GM19452 (cell line): ENCODE results near the gene TYROBP.
"Not testable (repeated sequence)": the region's sequence is repeated elsewhere in the genome, so short reads cannot be mapped to it uniquely, and the experiment has no call there.

Experiments
- ATAC-seq: cut with Tn5 transposase; IDR thresholded peaks from one replicate; pipeline ENCODE4 v1.9.1; 2021; ENCODE audit not compliant: unreplicated experiment

Gene TYROBP

DNA sequence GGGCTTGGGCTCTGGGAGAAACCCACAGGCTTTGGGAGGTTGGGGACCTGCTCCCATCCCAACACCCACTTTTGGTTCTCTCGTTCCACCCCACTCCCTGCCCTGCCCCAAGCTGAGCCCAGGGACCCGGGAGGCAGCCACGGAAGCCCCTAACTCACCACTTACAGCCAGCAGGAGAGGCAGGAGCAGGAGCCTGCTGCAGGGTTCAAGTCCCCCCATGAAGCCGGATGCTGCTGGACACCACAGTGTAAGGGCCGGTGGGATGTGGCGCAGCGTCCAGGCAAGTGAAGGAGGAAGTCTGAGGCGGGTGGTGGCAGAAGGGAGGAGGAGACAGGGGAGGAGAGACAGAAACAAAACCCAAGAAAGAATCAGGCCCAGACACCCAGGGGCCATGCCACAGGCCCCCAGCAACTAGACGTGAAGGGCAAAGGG is at the start of gene TYROBP:
Gene TYROBP (minus strand): TSS at position 286 of the 432 bp plus-strand sequence. CDS start 67 bp downstream, at position 219.
- ATAC-seq: no peak

DNA sequence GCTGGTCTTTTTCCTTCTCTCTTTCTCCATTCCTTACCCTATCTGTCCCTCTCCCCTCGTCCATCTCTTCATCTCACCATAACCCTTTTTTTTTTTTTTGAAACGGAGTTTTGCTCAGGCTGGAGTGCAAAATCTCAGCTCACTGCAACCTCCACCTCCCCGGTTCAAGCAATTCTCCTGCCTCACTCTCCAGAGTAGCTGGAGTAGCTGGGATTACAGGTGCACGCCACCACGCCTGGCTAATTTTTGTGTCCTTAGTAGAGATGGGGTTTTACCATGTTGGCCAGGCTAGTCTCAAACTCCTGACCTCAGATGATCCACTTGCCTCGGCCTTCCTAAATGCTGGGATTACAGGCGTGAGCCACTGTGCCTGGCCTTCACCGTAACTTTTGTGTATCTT is 49.3 kb upstream of the TYROBP start:
- ATAC-seq: not testable (repeated sequence)

DNA sequence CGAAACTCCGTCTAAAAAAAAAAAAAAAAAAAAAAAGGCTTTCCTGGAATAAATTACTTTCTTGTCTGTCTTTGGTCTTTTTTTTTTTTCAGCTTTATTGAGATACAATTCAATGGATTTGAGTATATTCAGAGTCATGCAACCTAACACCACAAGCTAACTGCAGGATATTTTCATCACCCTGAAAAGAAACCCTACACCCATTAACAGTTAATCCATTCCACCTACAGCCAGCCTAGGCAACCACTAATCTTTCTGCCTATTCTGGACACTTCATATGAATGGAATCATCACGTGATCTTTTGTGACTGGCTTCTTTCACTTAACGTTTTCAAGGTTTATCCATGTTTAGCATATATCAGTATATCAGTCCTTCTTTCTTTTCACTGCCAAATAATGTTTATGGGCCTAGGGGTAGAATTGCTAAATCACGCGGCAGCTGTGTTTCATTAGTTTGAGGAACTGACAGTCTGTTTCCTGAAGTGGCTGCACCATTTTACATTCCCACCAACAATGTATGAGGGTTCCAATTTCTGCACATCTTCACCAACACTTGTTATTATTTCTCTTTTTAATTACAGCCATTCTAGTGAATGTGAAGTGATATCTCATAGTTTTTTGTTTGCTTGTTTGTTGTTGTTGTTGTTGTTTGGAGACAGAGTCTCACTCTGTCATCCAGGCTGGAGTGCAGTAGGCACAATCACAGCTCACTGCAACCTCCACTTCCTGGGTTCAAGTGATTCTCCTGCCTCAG is 48.0 kb upstream of the TYROBP start:
- no peak for ATAC-seq

DNA sequence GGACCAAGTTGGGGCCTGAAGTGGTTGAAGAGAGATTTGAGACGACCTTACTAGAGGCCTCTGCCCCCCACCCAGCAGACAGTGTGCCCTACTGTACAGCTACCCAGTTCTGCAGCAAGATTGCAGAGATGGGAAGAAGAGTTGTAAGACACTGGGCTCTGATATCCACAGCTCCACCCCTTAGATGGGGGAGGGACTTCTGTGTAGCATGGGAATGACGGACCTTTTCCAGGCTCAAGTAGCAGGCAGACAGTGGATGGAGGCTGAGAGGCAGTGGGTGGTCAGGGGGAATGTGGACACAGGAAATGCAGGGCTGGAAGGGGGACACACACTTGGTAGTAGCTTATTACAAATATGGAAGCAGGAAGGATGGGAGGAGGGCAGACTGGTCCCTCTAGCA is 41.0 kb upstream of the TYROBP start:
- no peak for ATAC-seq

DNA sequence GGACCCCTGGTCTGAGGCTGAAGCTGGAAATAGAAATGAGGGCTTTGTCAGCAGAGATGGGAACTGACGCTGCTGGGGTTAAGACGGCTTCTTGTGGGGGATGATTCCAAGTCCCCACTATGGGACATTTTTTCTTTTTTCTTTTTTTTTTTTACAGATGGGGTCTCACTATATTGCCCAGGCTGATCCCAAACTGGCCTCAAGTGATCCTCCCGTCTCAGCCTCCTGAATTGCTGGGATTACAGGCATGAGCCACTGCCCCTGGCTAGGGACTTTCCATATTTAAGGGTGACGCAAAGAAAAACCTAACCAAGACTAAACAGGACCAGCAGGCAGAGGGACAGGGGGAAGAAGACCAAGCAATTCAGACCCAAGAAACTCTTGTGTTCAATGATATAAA is 38.1 kb upstream of the TYROBP start:
- ATAC-seq: no peak

DNA sequence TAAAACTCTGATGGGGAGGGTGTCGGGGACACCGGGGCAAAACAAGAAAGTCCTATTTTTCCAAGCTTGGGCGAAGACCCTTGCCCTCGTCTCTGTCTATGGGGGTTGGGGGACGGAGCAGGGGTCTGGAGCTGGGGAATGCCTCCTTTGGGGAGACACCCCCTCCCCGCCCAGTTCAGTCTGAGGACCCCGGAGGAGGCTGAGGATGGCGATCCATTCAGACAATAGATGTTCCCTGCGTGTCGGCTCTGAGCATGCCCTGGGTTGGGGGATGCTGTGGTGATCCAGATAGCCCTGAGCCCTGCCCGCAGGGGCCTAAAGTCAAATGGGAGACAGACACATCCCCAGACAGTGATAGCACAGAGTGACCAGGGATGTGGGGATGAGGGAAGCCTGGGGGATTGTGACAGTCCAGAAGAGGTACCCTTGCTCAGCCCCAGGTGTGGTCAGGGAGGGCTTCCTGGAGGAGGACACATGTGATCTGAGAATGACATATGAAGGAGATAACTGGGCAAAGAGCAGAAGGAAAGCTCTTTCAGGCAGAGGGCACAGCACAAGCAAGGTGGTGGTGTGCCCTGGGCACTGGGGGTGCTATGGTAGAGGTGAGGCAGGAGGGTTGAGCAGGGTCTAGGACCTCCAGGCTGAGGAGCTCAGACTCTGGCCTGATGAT is 37.2 kb upstream of the TYROBP start:
- no peak for ATAC-seq

DNA sequence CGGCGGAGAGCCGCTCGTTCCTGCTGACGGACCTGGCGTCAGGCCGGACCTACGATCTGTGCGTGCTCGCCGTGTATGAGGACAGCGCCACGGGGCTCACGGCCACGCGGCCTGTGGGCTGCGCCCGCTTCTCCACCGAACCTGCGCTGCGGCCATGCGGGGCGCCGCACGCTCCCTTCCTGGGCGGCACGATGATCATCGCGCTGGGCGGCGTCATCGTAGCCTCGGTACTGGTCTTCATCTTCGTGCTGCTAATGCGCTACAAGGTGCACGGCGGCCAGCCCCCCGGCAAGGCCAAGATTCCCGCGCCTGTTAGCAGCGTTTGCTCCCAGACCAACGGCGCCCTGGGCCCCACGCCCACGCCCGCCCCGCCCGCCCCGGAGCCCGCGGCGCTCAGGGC is 36.5 kb upstream of the TYROBP start:
- ATAC-seq: no peak

DNA sequence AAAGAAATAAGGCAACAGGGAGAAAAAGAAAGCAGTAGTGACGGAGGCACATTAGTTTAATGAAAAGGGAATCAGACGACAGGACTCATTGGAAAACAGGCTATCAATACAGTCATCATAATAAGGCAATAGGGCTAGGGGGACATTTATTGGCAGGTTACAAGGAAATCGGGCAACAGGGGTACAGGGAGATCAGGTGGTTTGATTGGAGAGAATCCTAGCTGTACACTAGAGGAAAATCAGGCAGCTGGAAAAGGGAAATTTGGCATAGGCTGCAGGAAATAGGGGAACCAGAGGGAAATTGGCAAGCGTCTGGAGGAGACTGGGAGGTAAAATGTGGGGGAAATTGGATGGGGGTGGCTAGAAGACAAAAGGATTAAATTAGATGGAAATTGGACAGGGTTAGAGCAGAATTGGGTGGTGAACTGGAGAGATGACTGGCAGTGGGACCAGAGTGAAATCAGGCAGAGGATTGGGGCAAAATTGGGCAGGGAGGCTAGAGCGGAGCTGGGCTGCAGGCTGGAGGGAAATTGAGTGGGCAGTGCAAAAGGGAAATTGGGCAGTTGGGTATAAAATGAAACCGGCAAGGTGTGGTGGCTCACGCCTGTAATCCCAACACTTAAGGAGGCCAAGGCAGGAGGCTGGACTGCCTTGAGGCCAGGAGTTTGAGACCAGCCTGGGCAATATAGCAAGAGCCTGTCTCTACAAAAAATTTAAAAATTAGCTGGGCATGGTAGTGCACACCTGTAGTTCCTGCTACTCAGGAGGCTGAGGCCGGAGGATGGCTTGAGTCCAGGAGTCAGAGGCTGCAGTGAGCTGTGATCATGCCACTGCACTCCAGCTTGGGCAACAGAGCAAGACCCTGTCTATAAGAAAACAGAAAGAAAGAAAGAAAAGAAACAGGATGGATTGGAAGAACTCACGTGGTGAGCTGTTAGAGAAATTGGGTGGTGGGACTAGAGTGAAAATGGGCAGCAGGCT is 35.5 kb upstream of the TYROBP start:
- no peak for ATAC-seq

DNA sequence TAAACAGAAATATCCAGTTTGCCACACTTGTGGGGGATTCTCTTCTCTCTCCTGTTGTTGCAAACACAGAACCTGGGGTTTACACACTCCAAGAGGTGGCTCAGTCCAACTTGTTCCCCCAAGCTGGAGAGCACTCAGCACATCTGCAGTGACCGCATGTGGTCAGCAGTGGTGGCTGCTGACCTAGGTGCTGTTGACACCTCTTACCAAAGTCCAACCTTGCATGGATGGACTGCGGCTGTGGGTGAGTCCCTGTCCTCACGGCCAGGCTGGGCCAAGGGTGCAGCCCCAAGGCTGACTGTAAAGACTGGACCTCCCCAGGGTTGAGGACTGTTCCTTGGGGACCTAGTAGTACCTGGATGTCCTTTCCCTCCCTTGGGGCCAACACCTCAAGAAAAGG is 34.1 kb upstream of the TYROBP start:
- no peak for ATAC-seq

DNA sequence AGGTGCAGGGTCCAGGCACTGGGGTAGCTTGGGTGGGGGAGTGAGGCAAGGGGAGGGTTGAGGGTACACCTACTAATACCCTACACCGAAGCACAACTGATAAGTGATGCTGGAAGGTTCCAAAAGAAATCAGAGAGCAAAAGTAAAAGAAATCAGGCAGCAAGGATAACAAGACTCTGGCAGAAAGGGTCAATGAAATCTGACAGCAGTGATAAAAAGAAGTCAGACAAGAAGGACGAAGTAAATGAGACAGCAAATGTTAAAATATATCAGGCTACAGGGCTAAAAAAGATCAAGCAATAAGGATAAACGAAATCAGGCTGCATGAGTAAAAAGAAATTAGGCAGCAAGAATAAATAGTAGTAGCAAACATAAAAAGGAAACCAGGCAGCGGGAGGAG is 32.7 kb upstream of the TYROBP start:
- no peak for ATAC-seq

DNA sequence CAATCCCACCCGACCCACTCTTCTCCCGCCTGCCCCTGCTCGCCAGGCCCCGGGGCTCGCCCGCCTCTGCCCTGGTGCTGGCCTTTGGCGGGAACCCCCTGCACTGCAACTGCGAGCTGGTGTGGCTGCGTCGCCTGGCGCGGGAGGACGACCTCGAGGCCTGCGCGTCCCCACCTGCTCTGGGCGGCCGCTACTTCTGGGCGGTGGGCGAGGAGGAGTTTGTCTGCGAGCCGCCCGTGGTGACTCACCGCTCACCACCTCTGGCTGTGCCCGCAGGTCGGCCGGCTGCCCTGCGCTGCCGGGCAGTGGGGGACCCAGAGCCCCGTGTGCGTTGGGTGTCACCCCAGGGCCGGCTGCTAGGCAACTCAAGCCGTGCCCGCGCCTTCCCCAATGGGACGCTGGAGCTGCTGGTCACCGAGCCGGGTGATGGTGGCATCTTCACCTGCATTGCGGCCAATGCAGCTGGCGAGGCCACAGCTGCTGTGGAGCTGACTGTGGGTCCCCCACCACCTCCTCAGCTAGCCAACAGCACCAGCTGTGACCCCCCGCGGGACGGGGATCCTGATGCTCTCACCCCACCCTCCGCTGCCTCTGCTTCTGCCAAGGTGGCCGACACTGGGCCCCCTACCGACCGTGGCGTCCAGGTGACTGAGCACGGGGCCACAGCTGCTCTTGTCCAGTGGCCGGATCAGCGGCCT is 32.1 kb upstream of the TYROBP start:
- no peak for ATAC-seq

DNA sequence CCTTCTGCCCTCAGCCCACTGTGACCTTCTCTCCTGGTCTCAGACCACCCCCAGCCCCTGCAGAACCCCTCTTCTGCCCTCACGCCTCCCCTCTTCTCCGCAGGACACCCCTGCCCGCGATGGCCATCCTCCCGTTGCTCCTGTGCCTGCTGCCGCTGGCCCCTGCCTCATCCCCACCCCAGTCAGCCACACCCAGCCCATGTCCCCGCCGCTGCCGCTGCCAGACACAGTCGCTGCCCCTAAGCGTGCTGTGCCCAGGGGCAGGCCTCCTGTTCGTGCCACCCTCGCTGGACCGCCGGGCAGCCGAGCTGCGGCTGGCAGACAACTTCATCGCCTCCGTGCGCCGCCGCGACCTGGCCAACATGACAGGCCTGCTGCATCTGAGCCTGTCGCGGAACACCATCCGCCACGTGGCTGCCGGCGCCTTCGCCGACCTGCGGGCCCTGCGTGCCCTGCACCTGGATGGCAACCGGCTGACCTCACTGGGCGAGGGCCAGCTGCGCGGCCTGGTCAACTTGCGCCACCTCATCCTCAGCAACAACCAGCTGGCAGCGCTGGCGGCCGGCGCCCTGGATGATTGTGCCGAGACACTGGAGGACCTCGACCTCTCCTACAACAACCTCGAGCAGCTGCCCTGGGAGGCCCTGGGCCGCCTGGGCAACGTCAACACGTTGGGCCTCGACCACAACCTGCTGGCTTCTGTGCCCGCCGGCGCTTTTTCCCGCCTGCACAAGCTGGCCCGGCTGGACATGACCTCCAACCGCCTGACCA is 31.4 kb upstream of the TYROBP start:
- no peak for ATAC-seq

DNA sequence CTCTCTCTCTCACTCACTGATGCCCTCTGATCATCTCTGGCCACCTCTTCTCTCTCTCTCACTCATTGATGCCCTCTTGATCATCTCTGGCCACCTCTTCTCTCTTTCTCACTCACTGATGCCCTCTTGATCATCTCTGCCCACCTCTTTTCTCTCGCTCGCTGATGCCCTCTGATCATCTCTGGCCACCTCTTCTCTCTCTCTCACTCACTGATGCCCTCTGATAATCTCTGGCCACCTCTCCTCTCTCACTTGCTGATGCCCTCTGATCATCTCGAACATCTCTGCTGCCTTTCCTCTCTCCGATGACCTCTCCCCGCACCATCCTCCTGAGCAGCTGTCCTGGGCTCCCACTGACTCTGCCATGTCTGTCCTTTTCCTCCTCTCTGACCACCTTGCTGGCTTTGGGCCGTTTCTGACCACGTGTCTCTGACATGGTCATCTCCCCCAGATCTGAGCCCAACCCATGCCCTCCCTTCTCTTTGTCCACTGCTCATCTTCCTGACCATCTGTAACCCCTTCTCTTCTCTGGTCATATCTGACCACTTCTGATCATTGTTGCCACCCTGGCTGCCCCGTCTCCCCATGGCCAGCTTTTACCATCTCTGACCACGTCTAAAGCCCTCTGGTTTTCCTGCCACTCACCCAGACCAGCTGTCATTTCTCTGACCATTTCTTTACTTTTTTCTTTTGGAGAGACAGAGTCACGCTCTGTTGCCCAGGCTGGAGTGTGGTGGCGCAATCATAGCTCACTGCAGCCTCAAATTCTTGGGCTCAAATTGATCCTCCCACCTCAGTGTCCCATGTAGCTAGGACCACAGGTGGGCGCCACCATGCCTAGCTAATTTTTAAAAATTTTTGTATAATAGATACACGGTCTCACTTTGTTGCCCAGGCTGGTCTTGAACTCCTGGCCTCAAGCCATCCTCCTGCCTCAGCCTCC is 30.5 kb upstream of the TYROBP start:
- ATAC-seq: no peak

DNA sequence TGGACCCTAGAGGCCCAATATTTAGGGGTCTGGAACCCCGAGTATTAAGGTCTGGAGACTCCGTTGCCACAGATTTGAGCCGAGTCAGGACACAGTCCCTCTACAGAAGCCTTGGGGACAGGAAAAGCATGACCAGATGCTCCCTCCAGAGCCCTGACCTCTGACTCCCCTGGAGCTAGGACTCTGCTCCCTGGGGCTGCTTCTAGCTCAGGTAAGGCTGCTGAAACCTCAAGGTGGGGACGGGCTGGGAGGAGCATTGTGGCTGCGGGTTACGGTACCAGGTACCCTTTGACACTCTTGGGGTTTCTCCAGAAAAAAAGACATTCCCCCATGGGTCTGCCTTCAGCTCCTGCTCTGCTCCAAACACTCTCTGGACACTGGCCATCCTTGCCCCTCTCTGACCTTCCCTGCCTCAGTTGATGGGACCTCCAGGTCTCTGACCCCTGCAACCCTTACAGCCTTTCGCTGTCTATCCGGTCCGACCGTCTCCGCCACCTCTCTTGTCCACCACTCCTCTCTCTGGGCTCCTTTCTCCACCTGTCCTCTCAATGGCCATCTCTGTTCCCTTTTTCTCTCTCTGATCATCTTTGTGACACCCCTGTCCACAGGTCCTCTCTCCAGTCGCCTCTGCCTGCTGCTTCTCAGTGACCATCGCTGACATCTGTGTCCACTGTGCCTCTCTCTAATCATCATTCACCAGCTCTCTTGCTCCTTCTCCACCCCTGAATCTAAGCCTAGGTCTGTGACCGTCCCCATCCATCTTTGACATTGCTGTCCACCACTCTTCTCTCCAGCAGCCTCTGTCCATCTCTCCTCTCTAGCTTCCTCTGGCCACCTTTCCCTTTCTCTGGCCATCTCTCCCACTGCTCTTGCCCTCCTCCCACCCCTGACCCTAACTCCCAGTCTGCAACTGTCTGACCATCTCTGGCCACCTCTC is 29.5 kb upstream of the TYROBP start:
- no peak for ATAC-seq

DNA sequence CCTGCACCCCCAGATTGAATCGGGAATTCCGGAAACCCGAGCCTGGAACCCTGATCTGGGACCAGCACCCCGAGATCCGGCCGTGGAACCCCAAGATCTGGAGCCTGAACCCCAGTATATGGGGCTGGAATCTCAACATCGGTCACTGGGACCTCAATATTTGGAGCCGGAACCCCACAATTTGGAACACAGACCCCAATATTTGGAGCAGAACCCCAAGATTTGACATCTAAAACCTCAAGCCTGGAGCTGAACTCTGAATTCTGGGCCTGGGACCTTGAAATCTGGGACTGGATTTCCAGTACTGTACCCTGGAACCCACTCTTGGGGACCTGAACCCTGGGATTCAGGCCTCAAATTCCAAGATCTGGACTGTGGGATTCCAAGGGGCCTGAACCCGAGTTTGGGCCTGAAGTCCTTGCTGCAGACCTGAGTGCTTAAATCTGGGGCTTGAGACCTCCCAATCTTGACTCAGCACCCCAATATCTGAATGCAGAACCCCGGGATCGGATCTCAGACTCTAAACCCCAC is 28.7 kb upstream of the TYROBP start:
- ATAC-seq: no peak

DNA sequence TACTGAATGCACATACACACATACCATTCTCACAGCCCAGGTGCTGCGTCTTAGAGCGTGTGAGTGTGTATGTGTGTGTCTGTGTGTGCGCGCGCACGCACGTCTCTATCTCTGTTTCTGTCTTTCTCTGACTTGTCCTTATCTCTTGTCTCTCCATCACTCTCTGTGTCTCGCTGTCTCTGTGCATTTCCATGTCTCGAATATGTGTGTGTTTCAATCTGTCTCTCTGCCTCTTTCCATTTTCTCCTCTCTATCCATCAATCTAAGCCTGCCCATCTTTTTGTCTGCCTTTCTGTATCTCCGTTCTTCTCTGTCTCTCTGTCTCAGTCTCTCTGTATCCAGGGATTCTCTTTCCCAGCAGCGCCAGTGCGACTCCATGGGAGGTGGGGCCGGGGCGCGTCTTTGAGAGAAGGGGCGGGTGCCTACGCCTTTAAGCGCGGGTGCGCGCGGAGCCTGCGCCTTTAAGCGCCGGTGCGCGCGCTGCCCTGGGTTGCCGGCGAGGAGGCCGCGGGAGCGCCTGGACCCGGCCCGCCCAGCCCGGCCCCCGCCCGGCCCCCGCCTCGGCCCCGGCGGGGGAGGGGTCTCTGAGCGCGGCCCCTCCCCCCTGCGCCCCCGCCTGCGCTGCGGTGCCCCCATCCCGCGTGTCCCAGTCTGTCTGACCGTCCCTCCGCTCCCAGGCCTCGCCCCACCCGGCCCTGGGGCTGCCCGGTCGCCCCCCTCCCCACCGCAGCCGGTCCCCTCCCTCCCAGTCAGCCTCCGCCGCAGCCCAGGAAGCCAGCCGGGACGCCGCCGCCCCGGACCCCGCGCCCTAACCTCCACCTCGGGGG is 28.0 kb upstream of the TYROBP start, which contains the start of gene LRFN3:
Gene LRFN3 (plus strand): TSS at position 464 of the 827 bp plus-strand sequence. CDS start 3,052 bp downstream, outside the sequence.
- no peak for ATAC-seq
